Gastrocnemius medialis (tissue), 4 donors: ENCODE measurements around the gene CACNA1C. TPM values are rescaled to one million over a fixed set of nuclear protein-coding genes. Genes with fewer than 3 reads are reported as not detected.

ENCODE experiments used
- ATAC-seq, 2 donors: fragments of 150-250 bp; one replicate each; pipeline ENCODE4 v1.9.1; 2016
- DNase-seq, 2 donors: peaks; one replicate each; pipeline ENCODE4 v3.0.0-alpha.2; 2019
- H3K27ac ChIP-seq, 4 donors: fragments of 200-600 bp; sonication (generic); 1 replicate in 1 of 4; 2 replicates in 3 of 4; pipeline ENCODE4 v1.5.1; 2016 to 2018; ENCODE audit warnings: mild to moderate bottlenecking in 2 of 4, moderate library complexity in 1 of 4
- H3K27me3 ChIP-seq, 3 donors: fragments of 200-600 bp; sonication (generic) in 2 of 3; 1 replicate in 1 of 3; 2 replicates in 2 of 3; pipeline versions ENCODE4 v1.5.1 to v1.6.0; 2016 to 2019; ENCODE audit warnings: mild to moderate bottlenecking in 1 of 3, moderate library complexity in 1 of 3
- H3K36me3 ChIP-seq, 2 donors: fragments of 200-600 bp; sonication (generic) in 1 of 2; one replicate each; pipeline ENCODE4 v1.5.1; 2017 to 2018
- H3K4me1 ChIP-seq, 2 donors: fragments of 200-600 bp; sonication (generic) in 1 of 2; one replicate each; pipeline ENCODE4 v1.5.1; 2016 to 2017; ENCODE audit warnings: mild to moderate bottlenecking in 2 of 2
- H3K4me3 ChIP-seq, 4 donors: fragments of 200-600 bp; sonication (generic) in 3 of 4; 1 replicate in 1 of 4; 2 replicates in 3 of 4; pipeline ENCODE4 v1.5.1; 2016 to 2019; ENCODE audit warnings: mild to moderate bottlenecking in 2 of 4
- H3K9me3 ChIP-seq, 3 donors: fragments of 200-600 bp; sonication (generic) in 2 of 3; 1 replicate in 1 of 3; 2 replicates in 2 of 3; pipeline ENCODE4 v1.5.1; 2016 to 2019
- CTCF ChIP-seq, 5 experiments: fragments of 450-650 bp in 3 of 5; fragments of 200-600 bp in 2 of 5; sonication (generic) in 2 of 5; IDR thresholded peaks in 4 of 5; conservative IDR thresholded peaks in 1 of 5; 1 replicate in 4 of 5; 2 replicates in 1 of 5; pipeline ENCODE4 v1.5.1; 2016 to 2019; ENCODE audit warnings: antibody characterized with exemption in 5 of 5, mild to moderate bottlenecking in 3 of 5, moderate library complexity in 3 of 5
- POLR2A ChIP-seq, 2 donors: fragments of 450-650 bp; IDR thresholded peaks; one replicate each; pipeline ENCODE4 v1.6.1; 2017; ENCODE audit warnings: antibody characterized with exemption in 2 of 2, mild to moderate bottlenecking in 2 of 2, moderate library complexity in 2 of 2
- in situ Hi-C, 4 donors: fragments of 200-750 bp; cut with MboI; loops; one replicate each; pipeline versions ENCODE4 v1.15.0 to v1.8.0; 2017; ENCODE audit warnings: low sequenced_read_pairs in 4 of 4
- intact Hi-C: fragments of 100-400 bp; cut with DNase I; formaldehyde crosslinking; loops from one replicate; pipeline ENCODE4 v1.15.1; 2023; ENCODE audit warnings: low total_unique reads
- total RNA-seq, 4 donors: library from RNA; depleted of rRNA; stranded (reverse); fragments of >200 nt; gene quantifications; one replicate each; pipeline versions ENCODE4 v1.1.0 to v1.2.3, GENCODE V29; 2016

CACNA1C gene
- total RNA-seq, 4 donors from 2014 or later = 0.80 to 1.8 (median 0.91) TPM

DNA sequence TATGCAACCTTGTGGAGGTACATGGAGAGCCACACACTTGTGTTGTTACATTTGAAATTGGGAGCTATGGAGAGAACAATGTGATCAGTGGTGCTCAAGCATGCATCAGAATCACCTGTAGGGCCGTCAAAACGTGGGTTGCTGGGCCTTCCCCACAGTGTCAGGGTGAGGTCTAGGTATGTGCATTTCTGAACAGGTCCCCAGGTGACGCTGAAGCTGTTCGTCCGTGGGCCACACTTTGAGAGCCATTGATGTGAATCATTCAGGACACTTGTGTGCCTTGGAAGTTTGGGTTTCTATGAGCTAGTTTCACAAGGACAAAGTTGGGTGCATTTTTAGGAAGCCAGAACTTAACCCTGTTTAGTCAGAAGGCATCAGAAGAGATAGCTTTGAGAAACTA is 450.2 kb downstream of the CACNA1C start:
- TF ChIP-seq POLR2A (IDR thresholded peaks at IDR 0.05) (no peak), CTCF (IDR thresholded peaks at IDR 0.05 in 4 of 5, conservative IDR thresholded peaks at IDR 0.05 in 1 of 5) (no peak)
- Histone ChIP-seq H3K9me3 (no peaks in the 10 kb centered on the region), H3K36me3 (no peaks in the 10 kb centered on the region), H3K4me3 (no peak overlapping the region), H3K27me3 (peaks cover 0 to 10% (median 0%) of the 10 kb centered on the region in 3 donors), H3K4me1 (peaks cover 0 to 4% of the 10 kb centered on the region in 2 donors), H3K27ac (no peak overlapping the region)
- in situ Hi-C loops (no loop called here), intact Hi-C loops (no loop called here)
- ATAC-seq = no peak
- no peak for DNase-seq

GRCh38 chr12:2503762-2504161 is 451.0 kb downstream of the CACNA1C start:
- Histone ChIP-seq H3K4me3 (no peak overlapping the region), H3K4me1 (peaks cover 0 to 4% of the 10 kb centered on the region in 2 donors), H3K36me3 (no peaks in the 10 kb centered on the region), H3K27ac (no peak overlapping the region), H3K9me3 (no peaks in the 10 kb centered on the region), H3K27me3 (peaks cover 0 to 10% (median 0%) of the 10 kb centered on the region in 3 donors)
- intact Hi-C loops = no loop called here
- DNase-seq = no peak
- TF ChIP-seq POLR2A (IDR thresholded peaks at IDR 0.05) = no peak
- TF ChIP-seq CTCF (IDR thresholded peaks at IDR 0.05 in 4 of 5, conservative IDR thresholded peaks at IDR 0.05 in 1 of 5) = no peak
- no peak for ATAC-seq
- in situ Hi-C loops = no loop called here

- no peak for TF ChIP-seq CTCF (IDR thresholded peaks at IDR 0.05 in 4 of 5, conservative IDR thresholded peaks at IDR 0.05 in 1 of 5)
- no peak for TF ChIP-seq POLR2A (IDR thresholded peaks at IDR 0.05)
- Histone ChIP-seq H3K27me3 (peaks cover 0 to 4% (median 0%) of the 10 kb centered on the region in 3 donors), H3K4me3 (no peak overlapping the region), H3K27ac (no peak overlapping the region), H3K36me3 (no peaks in the 10 kb centered on the region), H3K4me1 (peaks cover 0 to 4% of the 10 kb centered on the region in 2 donors), H3K9me3 (no peaks in the 10 kb centered on the region)
- no peak for ATAC-seq
- in situ Hi-C loops (no loop called here), intact Hi-C loops (no loop called here)
- no peak for DNase-seq
These were observed 451.8 kb downstream of the CACNA1C start for GRCh38 chr12:2504577-2504976.

GRCh38 chr12:2507814-2508213 is 455.0 kb downstream of the CACNA1C start:
- Histone ChIP-seq H3K9me3 (no peaks in the 10 kb centered on the region), H3K4me1 (no peaks in the 10 kb centered on the region), H3K27ac (no peak overlapping the region), H3K4me3 (no peak overlapping the region), H3K36me3 (no peaks in the 10 kb centered on the region), H3K27me3 (no peaks in the 10 kb centered on the region)
- TF ChIP-seq POLR2A (IDR thresholded peaks at IDR 0.05) (no peak), CTCF (IDR thresholded peaks at IDR 0.05 in 4 of 5, conservative IDR thresholded peaks at IDR 0.05 in 1 of 5) (no peak)
- intact Hi-C loops = no loop called here
- in situ Hi-C loops = no loop called here
- no peak for ATAC-seq
- DNase-seq = no peak

DNA sequence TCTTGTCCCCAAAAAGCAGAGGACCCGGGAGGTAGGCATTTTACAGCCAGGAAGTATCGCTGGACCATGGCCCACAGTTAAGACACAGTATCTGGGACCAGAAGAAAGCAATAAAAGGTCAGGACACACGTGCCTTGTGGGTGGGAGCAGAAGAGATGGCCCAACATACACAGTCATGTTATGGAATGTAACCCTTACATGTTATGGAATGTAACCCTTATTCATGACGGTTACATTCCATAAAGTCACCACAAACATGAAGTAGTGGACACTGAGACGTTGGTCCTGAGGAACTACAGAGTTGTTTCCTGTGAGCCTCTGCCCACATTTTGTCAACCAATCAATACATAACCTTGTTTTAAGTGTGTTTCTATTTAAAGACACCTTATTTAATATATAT is 456.4 kb downstream of the CACNA1C start:
- ATAC-seq (no peak), DNase-seq (no peak)
- intact Hi-C loops = no loop called here
- H3K27me3 ChIP-seq = no peaks in the 10 kb centered on the region
- in situ Hi-C loops = no loop called here
- H3K27ac ChIP-seq = no peak overlapping the region
- no peaks in the 10 kb centered on the region for H3K36me3 ChIP-seq
- no peaks in the 10 kb centered on the region for H3K9me3 ChIP-seq
- H3K4me3 ChIP-seq = no peak overlapping the region
- TF ChIP-seq POLR2A (IDR thresholded peaks at IDR 0.05) (no peak), CTCF (IDR thresholded peaks at IDR 0.05 in 4 of 5, conservative IDR thresholded peaks at IDR 0.05 in 1 of 5) (no peak)
- H3K4me1 ChIP-seq = no peaks in the 10 kb centered on the region
